GM18873 (cell line): ENCODE results near the gene MRPL21.
"Not testable (repeated sequence)": the region's sequence is repeated elsewhere in the genome, so short reads cannot be mapped to it uniquely, and the experiment has no call there.

Source experiments
- ATAC-seq: cut with Tn5 transposase; IDR thresholded peaks from one replicate; pipeline ENCODE4 v1.9.1; 2021; ENCODE audit warnings: mild to moderate bottlenecking, moderate library complexity, moderate number of reproducible peaks; ENCODE audit not compliant: unreplicated experiment, low FRiP score

The MRPL21 gene

GRCh38 chr11:68878022-68878421, 25.6 kb downstream of the MRPL21 start:
- ATAC-seq: no peak

- no peak for ATAC-seq
Measured at GRCh38 chr11:68872216-68873003, 31.2 kb downstream of the MRPL21 start.

GRCh38 chr11:68870470-68870869, 33.2 kb downstream of the MRPL21 start:
- no peak for ATAC-seq

- ATAC-seq: no peak
Measured at GRCh38 chr11:68868221-68868835, 35.3 kb downstream of the MRPL21 start.

GRCh38 chr11:68867066-68867465, 36.6 kb downstream of the MRPL21 start:
- ATAC-seq: no peak

- no peak for ATAC-seq
Measured at GRCh38 chr11:68865241-68865640, 38.4 kb downstream of the MRPL21 start.

- ATAC-seq: no peak
Measured at GRCh38 chr11:68863553-68864265, 39.9 kb downstream of the MRPL21 start.

GRCh38 chr11:68862421-68862820, 41.2 kb downstream of the MRPL21 start:
- ATAC-seq: no peak

- no peak for ATAC-seq
Measured at GRCh38 chr11:68859123-68859522, 44.5 kb downstream of the MRPL21 start.

- ATAC-seq: no peak
Measured at GRCh38 chr11:68857037-68857586, 46.5 kb downstream of the MRPL21 start.

- ATAC-seq: not testable (repeated sequence)
Measured at GRCh38 chr11:68856425-68857030, 47.1 kb downstream of the MRPL21 start.

- ATAC-seq: no peak
Measured at GRCh38 chr11:68855205-68855981, 48.2 kb downstream of the MRPL21 start.

- ATAC-seq: no peak
Measured at GRCh38 chr11:68854273-68854958, 49.2 kb downstream of the MRPL21 start.

- no peak for ATAC-seq
Measured at GRCh38 chr11:68852628-68853027, 51.0 kb downstream of the MRPL21 start.

- no peak for ATAC-seq
Measured at GRCh38 chr11:68848429-68848828, 55.2 kb downstream of the MRPL21 start.

GRCh38 chr11:68847395-68847794, 56.2 kb downstream of the MRPL21 start:
- ATAC-seq: no peak

- no peak for ATAC-seq
Measured at GRCh38 chr11:68845351-68846002, 58.2 kb downstream of the MRPL21 start.

GRCh38 chr11:68844801-68845200, 58.8 kb downstream of the MRPL21 start:
- ATAC-seq: no peak

GRCh38 chr11:68844376-68844775, 59.3 kb downstream of the MRPL21 start:
- no peak for ATAC-seq
